ENCODE results near the gene PPFIBP2.
"Not testable (repeated sequence)": the region's sequence is repeated elsewhere in the genome, so short reads cannot be mapped to it uniquely, and the experiment has no call there.

PPFIBP2 gene

GRCh38 chr11:7499081-7499480 lies 14.7 kb upstream of the PPFIBP2 start:
- DNase-seq (ENCODE audit: low read depth): no peak

DNA sequence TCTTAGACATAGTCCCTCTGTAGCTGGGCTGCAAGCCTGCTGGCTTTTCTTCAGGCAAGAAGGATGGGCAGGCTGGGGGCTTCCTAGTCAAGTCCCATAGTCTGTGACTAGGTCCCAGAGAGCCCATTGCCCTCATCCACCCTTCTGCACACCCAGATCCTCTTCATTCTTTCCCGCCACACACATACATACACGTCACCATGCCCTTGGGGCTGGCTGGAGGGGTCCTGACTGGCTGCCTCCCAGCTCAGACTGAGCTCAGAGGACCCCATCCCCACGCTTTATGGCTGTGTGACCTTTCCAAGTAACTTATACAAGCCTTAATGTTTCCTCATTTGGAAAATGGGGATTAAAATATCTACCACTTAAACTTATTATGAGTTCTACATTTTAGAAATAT lies 13.5 kb upstream of the PPFIBP2 start:
- DNase-seq (ENCODE audit: low read depth): no peak

DNA sequence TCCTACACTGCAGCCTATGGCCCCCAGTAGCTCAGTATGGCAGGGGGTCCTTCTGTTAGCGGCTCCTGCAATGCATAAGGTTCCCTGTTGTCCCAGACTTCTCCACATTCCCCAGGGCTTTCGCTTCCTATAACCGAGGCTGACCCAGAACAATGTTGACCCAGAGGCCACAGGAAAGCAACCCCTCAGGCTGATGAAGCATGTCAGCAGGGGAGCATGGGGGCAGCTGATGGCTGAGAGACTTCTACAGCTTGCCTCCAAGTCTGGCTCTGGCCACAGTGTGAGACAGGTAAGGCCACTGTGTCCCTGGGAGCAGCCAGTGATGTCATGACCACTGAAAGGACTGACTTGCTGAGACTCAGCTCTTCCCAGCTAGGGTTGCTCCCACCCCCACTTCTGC lies 12.5 kb upstream of the PPFIBP2 start:
- DNase-seq (ENCODE audit: low read depth): no peak

GRCh38 chr11:7501894-7502293 lies 11.9 kb upstream of the PPFIBP2 start:
- DNase-seq (ENCODE audit: low read depth): no peak

GRCh38 chr11:7506243-7506642 lies 7.6 kb upstream of the PPFIBP2 start:
- no peak for DNase-seq (ENCODE audit: low read depth)

DNA sequence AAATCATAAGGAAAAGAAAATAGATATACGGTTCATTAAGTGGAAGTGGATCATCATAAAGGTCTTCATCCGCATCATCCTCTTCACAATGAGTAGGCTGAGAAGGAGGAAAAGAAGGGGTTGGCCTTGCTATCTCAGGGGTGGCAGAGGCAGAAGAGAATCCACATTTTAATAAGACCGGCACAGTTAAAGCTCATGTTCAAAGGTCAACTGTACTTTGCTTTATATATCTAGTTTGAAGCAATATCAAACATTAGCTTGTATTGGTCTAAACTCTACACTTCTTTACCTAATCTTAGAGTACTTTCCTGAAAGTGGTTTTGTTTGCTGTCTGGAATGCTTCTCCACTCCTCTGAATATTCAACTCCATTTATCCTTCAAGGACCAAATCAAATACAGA lies 5.7 kb upstream of the PPFIBP2 start:
- DNase-seq (ENCODE audit: low read depth): no peak

- no peak for DNase-seq (ENCODE audit: low read depth)
These were observed 3.8 kb upstream of the PPFIBP2 start for GRCh38 chr11:7509966-7510365.

GRCh38 chr11:7511401-7511800 lies 2.4 kb upstream of the PPFIBP2 start:
- DNase-seq (ENCODE audit: low read depth): no peak

GRCh38 chr11:7512525-7513233 lies 1.1 kb upstream of the PPFIBP2 start:
- DNase-seq (ENCODE audit: low read depth): no peak

DNA sequence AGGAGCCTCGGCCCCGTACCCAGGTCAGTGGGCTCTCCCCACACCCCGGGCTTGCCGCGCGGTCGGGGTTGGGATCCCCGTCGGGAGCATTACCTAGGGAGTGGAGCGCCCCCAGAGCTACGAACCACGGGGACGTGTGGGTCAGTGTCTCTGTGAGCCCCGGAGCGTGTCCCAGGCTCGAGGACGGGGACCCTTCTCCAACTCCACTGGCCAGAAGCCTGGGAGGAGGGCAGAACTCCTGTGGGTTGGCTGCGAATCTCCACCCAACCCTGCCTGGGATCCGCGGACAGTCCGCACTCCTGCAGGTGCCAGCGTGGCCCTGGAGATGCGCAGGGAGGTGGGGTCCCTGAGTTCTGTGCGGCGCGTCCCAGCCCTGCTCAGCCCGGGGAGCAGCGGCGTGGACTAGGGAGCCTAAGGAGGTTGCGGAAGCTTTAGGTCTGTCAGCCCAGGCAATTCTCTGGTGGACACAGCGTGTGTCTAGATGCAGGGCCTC lies 346 bp downstream of the PPFIBP2 start:
- no peak for DNase-seq (ENCODE audit: low read depth)

GRCh38 chr11:7515447-7515886 lies 1.7 kb downstream of the PPFIBP2 start:
- no peak for DNase-seq (ENCODE audit: low read depth)

- DNase-seq (ENCODE audit: low read depth): no peak
These were observed 2.7 kb downstream of the PPFIBP2 start for GRCh38 chr11:7516475-7516874.

- DNase-seq (ENCODE audit: low read depth): not testable (repeated sequence)
These were observed 3.9 kb downstream of the PPFIBP2 start for GRCh38 chr11:7517743-7518142.

- DNase-seq (ENCODE audit: low read depth): no peak
These were observed 5.2 kb downstream of the PPFIBP2 start for GRCh38 chr11:7518811-7519562.

GRCh38 chr11:7520011-7520942 lies 6.5 kb downstream of the PPFIBP2 start:
- DNase-seq (ENCODE audit: low read depth): no peak

DNA sequence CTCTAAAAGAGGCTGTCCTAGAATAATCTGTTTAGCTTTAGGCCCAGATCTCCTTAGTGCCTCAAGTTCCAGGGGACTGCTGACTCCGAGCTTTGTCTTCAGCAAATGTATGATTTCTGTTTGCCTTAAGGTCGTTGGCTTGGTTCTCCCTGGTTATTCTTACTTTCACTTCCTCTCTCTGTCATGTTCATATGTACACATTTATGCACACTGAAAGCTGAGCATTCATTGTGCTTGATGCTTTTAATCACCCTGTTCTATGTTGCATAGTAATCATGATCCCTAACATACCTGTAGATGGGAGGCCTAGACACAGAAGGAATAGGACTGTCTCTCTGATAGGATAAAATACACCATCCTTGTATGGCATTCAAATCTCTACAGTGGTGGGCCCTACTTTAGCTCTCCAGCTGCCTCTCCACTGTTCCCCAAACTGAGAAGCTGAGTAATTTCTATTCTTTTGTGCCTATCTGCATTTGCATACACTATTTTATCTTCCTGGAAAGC lies 7.2 kb downstream of the PPFIBP2 start:
- DNase-seq (ENCODE audit: low read depth): no peak

- no peak for DNase-seq (ENCODE audit: low read depth)
These were observed 8.3 kb downstream of the PPFIBP2 start for GRCh38 chr11:7522121-7522520.

GRCh38 chr11:7522546-7522945 lies 8.7 kb downstream of the PPFIBP2 start:
- no peak for DNase-seq (ENCODE audit: low read depth)

DNA sequence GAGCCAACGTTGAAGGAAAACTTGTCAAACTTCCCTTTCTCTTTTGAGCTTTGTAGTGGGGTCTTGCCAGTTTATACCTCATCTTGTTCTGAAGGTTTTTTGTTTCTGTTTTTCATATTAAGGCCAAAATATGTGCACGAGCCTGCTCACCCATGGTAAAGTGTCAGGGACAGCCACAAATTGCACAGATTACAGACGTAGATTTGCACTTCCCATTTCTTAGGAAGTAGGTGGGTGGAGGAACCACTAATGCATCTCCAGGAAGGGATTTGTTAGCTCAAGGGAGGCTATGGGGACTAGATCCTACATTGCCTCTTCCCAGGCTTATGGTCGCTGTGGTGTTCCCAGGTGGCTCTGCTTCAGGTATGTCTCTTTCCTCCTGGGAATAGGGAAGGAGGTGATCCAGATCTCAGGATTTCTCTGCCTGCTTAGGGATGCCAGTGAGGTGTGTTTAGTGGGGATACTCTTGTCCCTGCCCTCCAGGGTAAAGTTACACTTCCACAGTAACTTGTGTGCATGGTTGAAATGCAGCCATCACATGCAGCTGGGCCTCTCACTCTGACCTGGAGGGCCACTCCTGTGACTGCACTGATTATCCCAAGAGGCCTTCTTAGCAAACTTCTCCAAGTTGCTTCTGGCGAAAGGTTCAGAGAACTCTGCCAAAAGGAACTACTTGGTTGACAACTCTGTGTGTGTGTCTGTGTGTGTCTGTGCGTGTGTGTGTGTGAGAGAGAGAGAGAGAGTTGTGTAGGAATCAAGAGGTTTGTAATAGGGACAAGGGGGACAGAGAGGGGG lies 9.8 kb downstream of the PPFIBP2 start:
- DNase-seq (ENCODE audit: low read depth): no peak

DNA sequence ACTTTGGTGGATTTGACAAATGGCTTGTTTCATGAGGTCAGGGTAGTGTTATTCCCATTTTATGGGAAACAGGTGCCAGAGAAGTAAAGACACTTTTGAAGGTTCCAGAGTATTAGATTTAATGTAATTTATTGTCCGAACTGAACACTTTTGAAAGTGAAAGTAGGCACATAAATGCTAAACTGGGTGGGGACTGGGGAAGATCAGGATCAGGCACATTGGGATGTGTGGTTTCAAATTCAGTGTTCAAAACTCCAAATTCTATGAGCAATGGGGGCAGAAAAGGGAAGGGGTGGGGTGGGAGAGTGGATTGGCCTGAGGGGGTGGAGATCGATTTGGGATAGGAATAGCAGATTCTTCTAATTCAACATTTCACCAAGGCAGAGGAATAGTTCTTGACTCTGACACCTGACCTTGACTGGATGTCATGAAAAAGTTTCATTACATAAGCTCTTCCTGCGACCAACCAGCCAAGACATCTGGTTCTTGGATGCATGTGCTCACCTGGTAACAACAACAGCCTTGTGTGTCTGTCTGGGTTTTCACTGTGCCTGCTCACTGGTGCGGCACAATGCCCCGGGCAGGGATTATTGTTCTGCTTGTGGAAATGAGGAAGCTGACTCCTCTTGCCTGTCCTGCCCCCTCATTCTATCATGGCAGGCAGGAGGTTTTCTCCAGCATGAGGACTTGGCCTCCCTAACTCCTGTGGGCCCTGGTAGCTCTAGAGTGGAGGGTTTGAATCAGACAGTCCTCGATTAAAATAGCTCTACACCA lies 10.8 kb downstream of the PPFIBP2 start:
- no peak for DNase-seq (ENCODE audit: low read depth)

DNA sequence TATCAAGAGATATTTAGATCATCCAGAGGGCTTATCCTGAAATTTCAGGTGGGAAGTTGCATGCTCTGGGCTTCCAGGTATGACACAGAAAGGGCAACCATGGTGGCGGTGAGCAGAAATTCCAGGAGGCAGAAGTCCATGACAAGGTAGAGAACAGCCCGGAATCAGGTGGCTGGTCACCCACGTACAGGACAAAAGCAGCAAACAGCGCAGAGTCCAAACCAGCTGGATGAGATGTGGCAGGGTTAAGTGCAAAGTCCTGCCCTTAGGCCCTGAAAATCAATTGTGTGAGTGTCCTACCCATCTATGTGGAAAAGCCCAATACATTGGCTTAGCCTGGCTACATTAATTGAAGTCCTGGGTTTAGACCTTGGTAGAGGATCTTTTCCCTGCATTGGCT lies 11.6 kb downstream of the PPFIBP2 start:
- DNase-seq (ENCODE audit: low read depth): no peak
